Measurements from ENCODE around the gene RPS6KA2.

DNA sequence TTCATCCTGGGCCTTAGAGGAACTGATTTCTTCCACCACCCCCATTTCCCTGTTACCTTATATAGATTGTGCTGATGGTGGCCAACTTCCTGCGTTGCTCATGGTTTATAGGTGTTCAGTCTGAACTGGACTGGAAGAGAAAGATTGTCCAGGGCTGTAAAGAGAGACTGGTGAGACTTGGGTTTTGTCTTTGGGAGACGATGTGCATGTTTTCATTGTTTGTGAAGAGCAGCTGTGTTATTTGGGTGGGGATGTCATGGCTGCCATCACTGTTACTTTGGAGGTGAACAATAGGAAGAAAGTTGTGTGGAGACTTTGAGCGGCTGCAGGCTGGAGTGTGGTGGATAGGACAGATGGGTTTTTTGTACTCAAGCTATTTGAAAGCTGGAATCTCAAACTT is 228.7 kb downstream of the RPS6KA2 start:
- TF ChIP-seq, protein P1, sequence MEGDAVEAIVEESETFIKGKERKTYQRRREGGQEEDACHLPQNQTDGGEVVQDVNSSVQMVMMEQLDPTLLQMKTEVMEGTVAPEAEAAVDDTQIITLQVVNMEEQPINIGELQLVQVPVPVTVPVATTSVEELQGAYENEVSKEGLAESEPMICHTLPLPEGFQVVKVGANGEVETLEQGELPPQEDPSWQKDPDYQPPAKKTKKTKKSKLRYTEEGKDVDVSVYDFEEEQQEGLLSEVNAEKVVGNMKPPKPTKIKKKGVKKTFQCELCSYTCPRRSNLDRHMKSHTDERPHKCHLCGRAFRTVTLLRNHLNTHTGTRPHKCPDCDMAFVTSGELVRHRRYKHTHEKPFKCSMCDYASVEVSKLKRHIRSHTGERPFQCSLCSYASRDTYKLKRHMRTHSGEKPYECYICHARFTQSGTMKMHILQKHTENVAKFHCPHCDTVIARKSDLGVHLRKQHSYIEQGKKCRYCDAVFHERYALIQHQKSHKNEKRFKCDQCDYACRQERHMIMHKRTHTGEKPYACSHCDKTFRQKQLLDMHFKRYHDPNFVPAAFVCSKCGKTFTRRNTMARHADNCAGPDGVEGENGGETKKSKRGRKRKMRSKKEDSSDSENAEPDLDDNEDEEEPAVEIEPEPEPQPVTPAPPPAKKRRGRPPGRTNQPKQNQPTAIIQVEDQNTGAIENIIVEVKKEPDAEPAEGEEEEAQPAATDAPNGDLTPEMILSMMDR (IDR thresholded peaks at IDR 0.05): no peak
- no peak for TF ChIP-seq POLR2A (IDR thresholded peaks at IDR 0.05)

Data from testis (tissue), 2 donors.